OCI-LY3 (cell line): Measurements from ENCODE around the gene C8A.

ENCODE experiments used
- EZH2phosphoT487 ChIP-seq: fragments of 200-600 bp; shearing (Covaris generic); IDR thresholded peaks from 2 replicates; pipeline ENCODE4 v1.6.1; 2018; ENCODE audit warnings: antibody characterized with exemption, mixed run types, low read depth
- TF ChIP-seq, protein P1 (sequence below): fragments of 200-600, 300-600 bp; sonication (generic); IDR thresholded peaks from 2 replicates; pipeline ENCODE4 v1.5.1; 2014; ENCODE audit warnings: antibody characterized with exemption, low read length, low read depth

- TF ChIP-seq, protein P1, sequence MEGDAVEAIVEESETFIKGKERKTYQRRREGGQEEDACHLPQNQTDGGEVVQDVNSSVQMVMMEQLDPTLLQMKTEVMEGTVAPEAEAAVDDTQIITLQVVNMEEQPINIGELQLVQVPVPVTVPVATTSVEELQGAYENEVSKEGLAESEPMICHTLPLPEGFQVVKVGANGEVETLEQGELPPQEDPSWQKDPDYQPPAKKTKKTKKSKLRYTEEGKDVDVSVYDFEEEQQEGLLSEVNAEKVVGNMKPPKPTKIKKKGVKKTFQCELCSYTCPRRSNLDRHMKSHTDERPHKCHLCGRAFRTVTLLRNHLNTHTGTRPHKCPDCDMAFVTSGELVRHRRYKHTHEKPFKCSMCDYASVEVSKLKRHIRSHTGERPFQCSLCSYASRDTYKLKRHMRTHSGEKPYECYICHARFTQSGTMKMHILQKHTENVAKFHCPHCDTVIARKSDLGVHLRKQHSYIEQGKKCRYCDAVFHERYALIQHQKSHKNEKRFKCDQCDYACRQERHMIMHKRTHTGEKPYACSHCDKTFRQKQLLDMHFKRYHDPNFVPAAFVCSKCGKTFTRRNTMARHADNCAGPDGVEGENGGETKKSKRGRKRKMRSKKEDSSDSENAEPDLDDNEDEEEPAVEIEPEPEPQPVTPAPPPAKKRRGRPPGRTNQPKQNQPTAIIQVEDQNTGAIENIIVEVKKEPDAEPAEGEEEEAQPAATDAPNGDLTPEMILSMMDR, result no peak
- TF ChIP-seq EZH2phosphoT487, result no peak
Measured at GRCh38 chr1:56965191-56965590, 110.6 kb downstream of the C8A start.
